Measurements from ENCODE around the gene BAIAP3.

BAIAP3 gene

DNA sequence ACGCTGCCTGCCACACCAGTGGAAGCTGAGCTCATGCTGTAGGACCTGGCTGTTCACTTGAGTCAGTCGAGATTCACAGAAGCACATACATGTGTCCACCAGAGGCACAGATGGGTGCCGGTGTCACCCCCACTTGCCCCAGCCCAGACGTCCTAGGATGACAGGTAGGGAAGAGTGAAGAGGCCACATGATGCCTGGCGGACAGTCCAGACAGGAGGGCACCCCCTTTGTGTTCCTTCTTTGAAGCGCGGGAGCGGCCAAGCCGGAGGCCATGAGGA, 15.2 kb upstream of the BAIAP3 start:
- Histone ChIP-seq H3K27ac (ENCODE audit: insufficient read depth in 1 of 2, low read depth in 1 of 2, low read length in 2 of 2, poor library complexity in 1 of 2, severe bottlenecking in 2 of 2) (no peak overlapping the region), H3K9me3 (ENCODE audit: control extremely low read depth in 1 of 5, control insufficient read depth in 4 of 5, insufficient read depth in 2 of 5, low read depth in 1 of 5, low read length in 4 of 5) (no peaks in the 10 kb centered on the region), H3K27me3 (replicated peaks in 2 of 5; ENCODE audit: control insufficient read depth in 4 of 5, insufficient read depth in 5 of 5, low read length in 4 of 5) (no peaks in the 10 kb centered on the region), H3K4me1 (ENCODE audit: control extremely low read depth in 1 of 4, control insufficient read depth in 4 of 4, insufficient read depth in 4 of 4, low read length in 3 of 4) (no peaks in the 10 kb centered on the region), H3K4me3 (ENCODE audit: control insufficient read depth in 1 of 7, extremely low read depth in 1 of 7, insufficient read depth in 4 of 7, low read depth in 2 of 7, low read length in 6 of 7) (no peak overlapping the region), H3K36me3 (ENCODE audit: control insufficient read depth in 4 of 4, insufficient read depth in 4 of 4, low read length in 3 of 4) (peaks cover 14 to 91% (median 71%) of the 10 kb centered on the region in 4 experiments)
- CTCF ChIA-PET: no interaction called here
- 85% methylated on average over 9 of the region's 9 CpGs for WGBS (ENCODE audit: insufficient coverage)
- DNase-seq: no peak
- POLR2A ChIA-PET: interaction anchor here (1.0 kb wide), 1 partner anchor 24 kb away, joined by 3 read pairs; no protein-coding TSS in a partner anchor

GRCh38 chr16:1319041-1319440, 14.4 kb upstream of the BAIAP3 start:
- no peaks in the 10 kb centered on the region for H3K9me3 ChIP-seq (ENCODE audit: control extremely low read depth in 1 of 5, control insufficient read depth in 4 of 5, insufficient read depth in 2 of 5, low read depth in 1 of 5, low read length in 4 of 5)
- peaks cover 14 to 93% (median 74%) of the 10 kb centered on the region in 4 experiments for H3K36me3 ChIP-seq (ENCODE audit: control insufficient read depth in 4 of 4, insufficient read depth in 4 of 4, low read length in 3 of 4)
- ChIA-PET CTCF (interaction anchor here (0.7 kb wide), 1 partner anchor 23 kb away, joined by 3 read pairs; no protein-coding TSS in a partner anchor), POLR2A (no interaction called here)
- H3K27me3 ChIP-seq (replicated peaks in 2 of 5; ENCODE audit: control insufficient read depth in 4 of 5, insufficient read depth in 5 of 5, low read length in 4 of 5): no peaks in the 10 kb centered on the region
- H3K4me1 ChIP-seq (ENCODE audit: control extremely low read depth in 1 of 4, control insufficient read depth in 4 of 4, insufficient read depth in 4 of 4, low read length in 3 of 4): no peaks in the 10 kb centered on the region
- 92% methylated on average over 29 of the region's 33 CpGs for WGBS (ENCODE audit: insufficient coverage)
- no peak overlapping the region for H3K27ac ChIP-seq (ENCODE audit: insufficient read depth in 1 of 2, low read depth in 1 of 2, low read length in 2 of 2, poor library complexity in 1 of 2, severe bottlenecking in 2 of 2)
- DNase-seq: no peak
- H3K4me3 ChIP-seq (ENCODE audit: control insufficient read depth in 1 of 7, extremely low read depth in 1 of 7, insufficient read depth in 4 of 7, low read depth in 2 of 7, low read length in 6 of 7): no peak overlapping the region

DNA sequence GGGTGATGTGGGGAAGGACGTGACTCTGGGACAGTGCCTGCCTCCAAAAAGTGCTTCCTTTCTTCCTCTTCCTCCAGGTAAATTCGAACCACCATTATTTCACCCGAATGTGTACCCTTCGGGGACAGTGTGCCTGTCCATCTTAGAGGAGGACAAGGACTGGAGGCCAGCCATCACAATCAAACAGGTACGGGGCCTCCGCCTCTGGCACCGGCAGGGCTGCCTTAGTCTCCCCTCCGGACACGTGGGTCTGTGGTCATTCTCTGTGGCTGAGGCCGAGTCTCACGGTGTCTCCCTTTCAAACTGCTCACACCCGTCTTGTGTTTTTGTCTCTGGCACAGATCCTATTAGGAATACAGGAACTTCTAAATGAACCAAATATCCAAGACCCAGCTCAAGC, 13.3 kb upstream of the BAIAP3 start:
- POLR2A ChIA-PET: no interaction called here

GRCh38 chr16:1320658-1321240, 12.7 kb upstream of the BAIAP3 start:
- no peak for DNase-seq
- Histone ChIP-seq H3K27me3 (replicated peaks in 2 of 5; ENCODE audit: control insufficient read depth in 4 of 5, insufficient read depth in 5 of 5, low read length in 4 of 5) (no peaks in the 10 kb centered on the region), H3K4me1 (ENCODE audit: control extremely low read depth in 1 of 4, control insufficient read depth in 4 of 4, insufficient read depth in 4 of 4, low read length in 3 of 4) (no peaks in the 10 kb centered on the region), H3K36me3 (ENCODE audit: control insufficient read depth in 4 of 4, insufficient read depth in 4 of 4, low read length in 3 of 4) (peaks cover 12 to 91% (median 74%) of the 10 kb centered on the region in 4 experiments), H3K9me3 (ENCODE audit: control extremely low read depth in 1 of 5, control insufficient read depth in 4 of 5, insufficient read depth in 2 of 5, low read depth in 1 of 5, low read length in 4 of 5) (no peaks in the 10 kb centered on the region), H3K27ac (ENCODE audit: insufficient read depth in 1 of 2, low read depth in 1 of 2, low read length in 2 of 2, poor library complexity in 1 of 2, severe bottlenecking in 2 of 2) (no peak overlapping the region), H3K4me3 (ENCODE audit: control insufficient read depth in 1 of 7, extremely low read depth in 1 of 7, insufficient read depth in 4 of 7, low read depth in 2 of 7, low read length in 6 of 7) (no peak overlapping the region)
- WGBS (ENCODE audit: insufficient coverage): 89% methylated on average over 14 of the region's 22 CpGs
- ChIA-PET CTCF (no interaction called here), POLR2A (no interaction called here)

More for the DNA sequence above, 13.3 kb upstream of the BAIAP3 start:
- no peaks in the 10 kb centered on the region for H3K9me3 ChIP-seq (ENCODE audit: control extremely low read depth in 1 of 5, control insufficient read depth in 4 of 5, insufficient read depth in 2 of 5, low read depth in 1 of 5, low read length in 4 of 5)
- no peaks in the 10 kb centered on the region for H3K27me3 ChIP-seq (replicated peaks in 2 of 5; ENCODE audit: control insufficient read depth in 4 of 5, insufficient read depth in 5 of 5, low read length in 4 of 5)
- CTCF ChIA-PET: no interaction called here
- peaks cover 14 to 92% (median 74%) of the 10 kb centered on the region in 4 experiments for H3K36me3 ChIP-seq (ENCODE audit: control insufficient read depth in 4 of 4, insufficient read depth in 4 of 4, low read length in 3 of 4)
- no peak overlapping the region for H3K4me3 ChIP-seq (ENCODE audit: control insufficient read depth in 1 of 7, extremely low read depth in 1 of 7, insufficient read depth in 4 of 7, low read depth in 2 of 7, low read length in 6 of 7)
- no peak overlapping the region for H3K27ac ChIP-seq (ENCODE audit: insufficient read depth in 1 of 2, low read depth in 1 of 2, low read length in 2 of 2, poor library complexity in 1 of 2, severe bottlenecking in 2 of 2)
- 84% methylated on average over 10 of the region's 12 CpGs for WGBS (ENCODE audit: insufficient coverage)
- no peak for DNase-seq
- no peaks in the 10 kb centered on the region for H3K4me1 ChIP-seq (ENCODE audit: control extremely low read depth in 1 of 4, control insufficient read depth in 4 of 4, insufficient read depth in 4 of 4, low read length in 3 of 4)

GRCh38 chr16:1322407-1322806, 11.0 kb upstream of the BAIAP3 start:
- DNase-seq: no peak
- POLR2A ChIA-PET: interaction anchor here (0.7 to 1.2 kb wide), 2 partner anchors 20 to 221 kb away, joined by 3 to 4 read pairs; no protein-coding TSS in a partner anchor
- no peak overlapping the region for H3K4me3 ChIP-seq (ENCODE audit: control insufficient read depth in 1 of 7, extremely low read depth in 1 of 7, insufficient read depth in 4 of 7, low read depth in 2 of 7, low read length in 6 of 7)
- H3K36me3 ChIP-seq (ENCODE audit: control insufficient read depth in 4 of 4, insufficient read depth in 4 of 4, low read length in 3 of 4): peaks cover 9 to 78% (median 59%) of the 10 kb centered on the region in 4 experiments
- H3K27ac ChIP-seq (ENCODE audit: insufficient read depth in 1 of 2, low read depth in 1 of 2, low read length in 2 of 2, poor library complexity in 1 of 2, severe bottlenecking in 2 of 2): no peak overlapping the region
- CTCF ChIA-PET: no interaction called here
- H3K27me3 ChIP-seq (replicated peaks in 2 of 5; ENCODE audit: control insufficient read depth in 4 of 5, insufficient read depth in 5 of 5, low read length in 4 of 5): no peaks in the 10 kb centered on the region
- no peaks in the 10 kb centered on the region for H3K4me1 ChIP-seq (ENCODE audit: control extremely low read depth in 1 of 4, control insufficient read depth in 4 of 4, insufficient read depth in 4 of 4, low read length in 3 of 4)
- 97% methylated on average over 7 of the region's 8 CpGs for WGBS (ENCODE audit: insufficient coverage)
- H3K9me3 ChIP-seq (ENCODE audit: control extremely low read depth in 1 of 5, control insufficient read depth in 4 of 5, insufficient read depth in 2 of 5, low read depth in 1 of 5, low read length in 4 of 5): no peaks in the 10 kb centered on the region

GRCh38 chr16:1323296-1324239, 9.9 kb upstream of the BAIAP3 start:
- no peak for DNase-seq
- no peak overlapping the region for H3K4me3 ChIP-seq (ENCODE audit: control insufficient read depth in 1 of 7, extremely low read depth in 1 of 7, insufficient read depth in 4 of 7, low read depth in 2 of 7, low read length in 6 of 7)
- no peaks in the 10 kb centered on the region for H3K4me1 ChIP-seq (ENCODE audit: control extremely low read depth in 1 of 4, control insufficient read depth in 4 of 4, insufficient read depth in 4 of 4, low read length in 3 of 4)
- peak overlapping the region in 1 of 2 experiments; percentile 0 for H3K27ac ChIP-seq (ENCODE audit: insufficient read depth in 1 of 2, low read depth in 1 of 2, low read length in 2 of 2, poor library complexity in 1 of 2, severe bottlenecking in 2 of 2)
- ChIA-PET CTCF (interaction anchor here (1.6 kb wide), 1 partner anchor 14 kb away, joined by 4 read pairs; no protein-coding TSS in a partner anchor), POLR2A (interaction anchor here (0.7 to 1.2 kb wide), 3 partner anchors 15 to 41 kb away, joined by 3 read pairs; partner anchors contain the start of gene UBE2I)
- no peaks in the 10 kb centered on the region for H3K9me3 ChIP-seq (ENCODE audit: control extremely low read depth in 1 of 5, control insufficient read depth in 4 of 5, insufficient read depth in 2 of 5, low read depth in 1 of 5, low read length in 4 of 5)
- peaks cover 4 to 66% (median 49%) of the 10 kb centered on the region in 4 experiments for H3K36me3 ChIP-seq (ENCODE audit: control insufficient read depth in 4 of 4, insufficient read depth in 4 of 4, low read length in 3 of 4)
- H3K27me3 ChIP-seq (replicated peaks in 2 of 5; ENCODE audit: control insufficient read depth in 4 of 5, insufficient read depth in 5 of 5, low read length in 4 of 5): no peaks in the 10 kb centered on the region
- WGBS (ENCODE audit: insufficient coverage): 97% methylated on average over 35 of the region's 35 CpGs

Data from common myeloid progenitor, CD34-positive (primary cell).